GM12878 (cell line): ENCODE results near the gene PSTPIP2. TPM values are rescaled to one million over a fixed set of nuclear protein-coding genes. Genes with fewer than 3 reads are reported as not detected.

Experiments
- ATAC-seq: fragments of 200-7000 bp; cut with Tn5 transposase; 3 replicates; pipeline ENCODE4 v1.9.1; 2020; ENCODE audit warnings: mild to moderate bottlenecking, moderate library complexity
- BruUV-seq: library from RNA; stranded (reverse); fragments of 400-500 nt; replicated peaks from 2 replicates; lab custom pipeline; 2021; lab: Mats Ljungman, UMichigan
- CTCF ChIA-PET: fragments of 300-600 bp; sonication (Branson Sonifier 250); formaldehyde crosslinking; extraction: SDS; loops from one replicate; lab custom pipeline; 2021; ENCODE audit warnings: inconsistent platforms; lab: Yijun Ruan, JAX
- POLR2A ChIA-PET: fragments of 350-600 bp; formaldehyde crosslinking; extraction: SDS; loops from one replicate; lab custom pipeline; 2021; ENCODE audit warnings: inconsistent platforms; lab: Charles Lee
- RAD21 ChIA-PET: fragments of 300-600 bp; sonication (Branson Sonifier 250); formaldehyde crosslinking; loops from one replicate; lab custom pipeline; 2023; ENCODE audit warnings: antibody characterized with exemption; ENCODE audit not compliant: unreplicated experiment; lab: Charles Lee
- SMC1A ChIA-PET: fragments of 300-600 bp; sonication (Branson Sonifier 250); formaldehyde crosslinking; loops from one replicate; lab custom pipeline; 2023; ENCODE audit not compliant: unreplicated experiment, uncharacterized antibody; lab: Charles Lee
- DNase-seq: peaks from one replicate; pipeline ENCODE4 v3.0.0-alpha.2; 2011; ENCODE audit warnings: low read depth, low spot score
- FAIRE-seq: peaks from 3 replicates; lab custom pipeline; 2011; peaks lifted over from hg19 to GRCh38; lab: Jason Lieb, UNC
- H2AFZ ChIP-seq: 2 replicates; pipeline ENCODE4 v1.6.0; 2011; ENCODE audit warnings: low read depth, low read length, control low read depth; ENCODE audit not compliant: control insufficient read depth
- H3K27ac ChIP-seq: 2 replicates; pipeline ENCODE4 v1.5.1; 2011; ENCODE audit warnings: control low read depth; ENCODE audit not compliant: control insufficient read depth, insufficient read depth
- H3K27me3 ChIP-seq, 2 experiments: replicated peaks in 1 of 2; 2 replicates each; pipeline versions ENCODE4 v1.6.0 to v1.6.1; 2011; ENCODE audit warnings: low read length in 1 of 2; ENCODE audit not compliant: control insufficient read depth in 2 of 2, insufficient read depth in 2 of 2
- H3K36me3 ChIP-seq, 2 experiments: 2 replicates each; pipeline ENCODE4 v1.5.1; 2011; ENCODE audit warnings: low read length in 1 of 2; ENCODE audit not compliant: control insufficient read depth in 2 of 2, insufficient read depth in 2 of 2
- H3K4me1 ChIP-seq: 2 replicates; pipeline ENCODE4 v1.6.1; 2011; ENCODE audit warnings: mild to moderate bottlenecking, low read length, moderate library complexity, mixed read lengths; ENCODE audit not compliant: control insufficient read depth, insufficient read depth
- H3K4me2 ChIP-seq: 2 replicates; pipeline ENCODE4 v1.6.0; 2011; ENCODE audit warnings: control low read depth; ENCODE audit not compliant: control insufficient read depth, insufficient read depth
- H3K4me3 ChIP-seq: fragments of 200-600 bp; sonication (generic); 2 replicates; pipeline ENCODE4 v1.5.1; 2016
- H3K79me2 ChIP-seq: 2 replicates; pipeline ENCODE4 v1.6.0; 2011; ENCODE audit warnings: low read length; ENCODE audit not compliant: control insufficient read depth, insufficient read depth
- H3K9ac ChIP-seq: 2 replicates; pipeline ENCODE4 v1.8.0; 2011; ENCODE audit warnings: low read length, control low read depth, mixed read lengths; ENCODE audit not compliant: control insufficient read depth, insufficient read depth
- H3K9me3 ChIP-seq: replicated peaks from 3 replicates; pipeline ENCODE4 v1.5.1; 2011; ENCODE audit warnings: mild to moderate bottlenecking, low read length; ENCODE audit not compliant: control insufficient read depth, insufficient read depth
- H4K20me1 ChIP-seq: 2 replicates; pipeline ENCODE4 v1.6.0; 2011; ENCODE audit not compliant: control insufficient read depth, insufficient read depth
- CHD1 ChIP-seq: IDR thresholded peaks from 2 replicates; pipeline ENCODE4 v1.6.1; 2012; ENCODE audit warnings: low read depth, low read length, improper control_type of control experiment
- CREM ChIP-seq: IDR thresholded peaks from 2 replicates; pipeline ENCODE4 v1.6.1; 2014; ENCODE audit warnings: antibody characterized with exemption, low read depth
- DPF2 ChIP-seq: fragments of 450-650 bp; IDR thresholded peaks from 2 replicates; pipeline ENCODE4 v1.6.1; 2017; ENCODE audit warnings: mild to moderate bottlenecking
- IKZF1 ChIP-seq: fragments of 450-650 bp; conservative IDR thresholded peaks from 2 replicates; pipeline ENCODE4 v1.6.1; 2017; ENCODE audit warnings: antibody characterized with exemption, mild to moderate bottlenecking
- MTA3 ChIP-seq: IDR thresholded peaks from 2 replicates; pipeline ENCODE4 v1.6.1; 2012; ENCODE audit warnings: low read length, inconsistent platforms, borderline replicate concordance
- NBN ChIP-seq: fragments of 450-650 bp; IDR thresholded peaks from 2 replicates; pipeline ENCODE4 v1.6.1; 2016
- PAX8 ChIP-seq: fragments of 450-650 bp; IDR thresholded peaks from 2 replicates; pipeline ENCODE4 v1.6.1; 2017; ENCODE audit warnings: mild to moderate bottlenecking, moderate library complexity
- SIN3A ChIP-seq: IDR thresholded peaks from 2 replicates; pipeline ENCODE4 v1.6.1; 2012; ENCODE audit warnings: low read depth, low read length, improper control_type of control experiment
- SKIL ChIP-seq: fragments of 450-650 bp; IDR thresholded peaks from 2 replicates; pipeline ENCODE4 v1.6.1; 2017; ENCODE audit warnings: mild to moderate bottlenecking, low read depth, inconsistent platforms; ENCODE audit not compliant: poor library complexity, severe bottlenecking
- WGBS: methylation state at CpG from one replicate; pipeline ENCODE4 v1.1.6; 2016; ENCODE audit warnings: low lambda C conversion rate; ENCODE audit not compliant: insufficient replicate concordance, insufficient coverage; ENCODE audit errors: missing lambda C conversion rate; 5-methylcytosine and 5-hydroxymethylcytosine counted together
- in situ Hi-C: fragments of 300-500 bp; cut with MboI; formaldehyde crosslinking; loops from 9 replicates; pipeline ENCODE4 v1.14.3; 2018; ENCODE audit warnings: mixed read lengths
- intact Hi-C: fragments of 100-400 bp; cut with micrococcal nuclease; formaldehyde crosslinking; loops from one replicate; pipeline ENCODE4 v1.14.2; 2022; ENCODE audit not compliant: unreplicated experiment
- polyA plus RNA-seq, 11 experiments: library from polyadenylated mRNA; depleted of rRNA in 4 of 11; unstranded in 6 of 11; stranded (reverse) in 5 of 11; fragments of >200 nt; fragmentation: Nextera tagmentation in 4 of 11; fragmentation: Illumina TruSeq in 1 of 11; extraction: Ambion mirVana in 4 of 11; extraction: Trizol in 1 of 11; gene quantifications; 1 replicate in 1 of 11; 2 replicates in 10 of 11; pipeline versions ENCODE4 v1.2.1 to v1.2.3, GENCODE V29; 2011 to 2016; ENCODE audit warnings: inconsistent platforms in 2 of 11, missing spikeins in 2 of 11, low read depth in 1 of 11
- total RNA-seq, 4 experiments: library from RNA; depleted of rRNA in 3 of 4; stranded (reverse); fragments of >200 nt in 3 of 4; fragmentation: Illumina TruSeq in 1 of 4; extraction: Trizol in 1 of 4; gene quantifications; 2 replicates each; pipeline versions ENCODE4 v1.2.1 to v1.2.3, GENCODE V29; 2013 to 2021

The PSTPIP2 gene
- total and polyA plus RNA-seq, 10 of the 15 experiments (the other 5 are each of a cell fraction or from before 2014, with no cell fraction given), result 0.69 to 38.4 (median 24.7) TPM

- WGBS, result 2% methylated on average over 8 of the region's 8 CpGs
- FAIRE-seq (peak; percentile 13), DNase-seq (no peak)
- H3K79me2 ChIP-seq, result peaks cover 51% of the 10 kb centered on the region
- in situ Hi-C loops, result no loop called here
- H3K9ac ChIP-seq, result peak overlapping the region; percentile 69
- intact Hi-C loops, result no loop called here
- H3K4me3 ChIP-seq, result peak overlapping the region; percentile 77
- RAD21 ChIA-PET, result interaction anchor here (0.6 to 1.3 kb wide), 3 partner anchors 115 to 361 kb away, joined by 3 to 5 read pairs (median 3); no protein-coding TSS in a partner anchor
- no peaks in the 10 kb centered on the region; the same call in 1 of the 2 replicates for H3K4me1 ChIP-seq
- TF ChIP-seq CREM (0 out of 2 replicates have a peak, but pooled peaks have one; percentile 34), NBN (no peak), IKZF1 (0 out of 2 replicates have a peak, but pooled peaks have one; percentile 2), SIN3A (no peak), DPF2 (0 out of 2 replicates have a peak, but pooled peaks have one; percentile 4), PAX8 (no peak), CHD1 (0 out of 2 replicates have a peak, but pooled peaks have one; percentile 58), MTA3 (no peak), SKIL (peak; percentile 2)
- TF ChIP-seq, all 136 proteins: peak for 5
- Histone ChIP-seq H3K36me3 (peaks cover 0 to 14% of the 10 kb centered on the region in 2 experiments; a peak in 1 of 4 replicates), H4K20me1 (peaks cover 2% of the 10 kb centered on the region; the same call in 1 of the 2 replicates), H3K4me2 (peak overlapping the region; percentile 66; the same call in 1 of the 2 replicates), H3K27ac (peak overlapping the region; percentile 89), H2AFZ (peak overlapping the region; percentile 33), H3K9me3 (no peaks in the 10 kb centered on the region), H3K27me3 (no peaks in the 10 kb centered on the region)
- BruUV-seq, result no TSS peak
- ATAC-seq, result peak; percentile 41
- ChIA-PET SMC1A (interaction anchor here (0.6 to 1.6 kb wide), 4 partner anchors 16 to 206 kb away, joined by 3 to 6 read pairs (median 4); a partner anchor contains a TSS), CTCF (interaction anchor here (0.7 to 1.2 kb wide), 2 partner anchors 24 to 409 kb away, joined by 4 read pairs; no protein-coding TSS in a partner anchor), POLR2A (interaction anchor here (0.7 to 2.4 kb wide), 5 partner anchors 10 to 1256 kb away, joined by 3 to 9 read pairs (median 3); no protein-coding TSS in a partner anchor)
Measured at GRCh38 chr18:46097431-46097800, 25.4 kb upstream of the PSTPIP2 start.
